IPS-18a (cell line): ENCODE data around the gene RCOR3.

ENCODE experiments used
- H3K27ac ChIP-seq: one replicate; pipeline ENCODE4 v1.5.1; 2013; ENCODE audit warnings: low read length
- H3K27me3 ChIP-seq: one replicate; pipeline ENCODE4 v1.6.1; 2013; ENCODE audit warnings: mild to moderate bottlenecking, low read length; ENCODE audit not compliant: control insufficient read depth, insufficient read depth
- H3K36me3 ChIP-seq: one replicate; pipeline ENCODE4 v1.6.1; 2013; ENCODE audit warnings: low read depth, low read length; ENCODE audit not compliant: control insufficient read depth
- H3K4me1 ChIP-seq: one replicate; pipeline ENCODE4 v1.6.1; 2013; ENCODE audit warnings: low read depth, low read length; ENCODE audit not compliant: control insufficient read depth
- H3K4me3 ChIP-seq: one replicate; pipeline ENCODE4 v1.5.1; 2013; ENCODE audit warnings: low read length
- H3K9ac ChIP-seq: one replicate; pipeline ENCODE4 v1.6.1; 2013; ENCODE audit warnings: mild to moderate bottlenecking, low read length, moderate library complexity
- H3K9me3 ChIP-seq: one replicate; pipeline ENCODE4 v1.6.1; 2013; ENCODE audit warnings: low read depth, low read length; ENCODE audit not compliant: control insufficient read depth

The RCOR3 gene

DNA sequence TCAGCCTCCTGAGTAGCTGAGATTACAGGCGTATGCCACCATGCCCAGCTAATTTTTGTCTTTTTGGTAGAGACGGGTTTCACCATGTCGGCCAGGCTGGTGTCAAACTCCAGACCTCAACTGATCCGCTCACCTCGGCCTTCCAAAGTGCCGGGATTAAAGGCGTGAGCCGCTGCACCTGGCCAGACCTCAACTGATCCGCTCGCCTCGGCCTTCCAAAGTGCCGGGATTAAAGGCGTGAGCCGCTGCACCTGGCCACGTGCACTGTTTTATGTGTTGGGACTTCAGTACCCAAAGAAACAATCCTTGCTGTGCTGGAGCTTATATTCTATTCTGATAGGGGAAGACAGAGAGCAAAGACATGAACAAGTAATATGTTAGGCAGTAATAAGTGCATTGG, 77.6 kb downstream of the RCOR3 start:
- Histone ChIP-seq H3K27me3 (no peaks in the 10 kb centered on the region), H3K36me3 (no peaks in the 10 kb centered on the region), H3K4me1 (peaks cover 7% of the 10 kb centered on the region), H3K27ac (no peak overlapping the region), H3K4me3 (no peak overlapping the region), H3K9me3 (no peaks in the 10 kb centered on the region), H3K9ac (no peak overlapping the region)

- no peaks in the 10 kb centered on the region for H3K9me3 ChIP-seq
- H3K4me1 ChIP-seq = peaks cover 7% of the 10 kb centered on the region
- no peak overlapping the region for H3K27ac ChIP-seq
- no peak overlapping the region for H3K9ac ChIP-seq
- no peaks in the 10 kb centered on the region for H3K27me3 ChIP-seq
- no peak overlapping the region for H3K4me3 ChIP-seq
- no peaks in the 10 kb centered on the region for H3K36me3 ChIP-seq
Measured at GRCh38 chr1:211337430-211338223, 78.5 kb downstream of the RCOR3 start.

DNA sequence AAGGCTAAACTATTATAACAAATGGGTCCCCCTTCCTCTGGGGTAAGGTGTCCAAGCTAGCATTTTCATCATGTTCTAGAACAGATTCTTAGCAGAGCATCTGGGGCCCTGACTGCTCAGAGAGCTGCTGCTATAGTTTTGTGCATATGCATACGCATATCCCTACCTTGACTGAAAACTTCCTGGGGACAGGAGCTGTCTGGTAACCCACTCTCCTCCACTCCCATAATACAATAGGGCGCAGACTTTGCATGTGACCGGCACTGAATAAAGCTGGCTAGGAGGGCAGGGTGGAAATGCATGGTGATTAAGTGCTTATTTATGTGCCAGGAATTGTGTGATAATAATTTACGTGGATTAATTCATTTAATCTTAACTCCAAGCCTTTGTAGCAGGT, 79.1 kb downstream of the RCOR3 start:
- no peak overlapping the region for H3K27ac ChIP-seq
- peaks cover 7% of the 10 kb centered on the region for H3K4me1 ChIP-seq

DNA sequence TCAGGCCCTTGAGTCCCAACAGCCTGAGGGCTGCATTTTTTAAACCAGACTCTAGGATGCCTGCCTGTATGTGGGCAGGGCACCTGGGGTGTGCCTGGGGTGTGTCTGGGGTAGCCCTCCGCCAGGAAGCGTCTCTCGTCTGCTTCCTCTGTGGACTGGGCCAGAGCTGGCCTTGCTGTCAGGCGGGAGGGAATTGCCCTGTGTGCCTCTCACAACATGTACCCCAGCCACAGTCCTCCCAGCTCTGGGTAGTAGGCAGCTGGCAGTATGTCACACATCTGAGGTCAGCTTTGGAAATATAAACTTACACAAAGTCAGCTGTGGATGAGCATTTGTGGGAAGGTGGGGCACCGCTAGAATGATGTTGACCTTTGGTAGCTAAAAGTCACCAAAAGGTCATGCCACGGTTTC, 80.5 kb downstream of the RCOR3 start:
- no peaks in the 10 kb centered on the region for H3K9me3 ChIP-seq
- H3K27me3 ChIP-seq = no peaks in the 10 kb centered on the region
- H3K27ac ChIP-seq = no peak overlapping the region
- peaks cover 7% of the 10 kb centered on the region for H3K4me1 ChIP-seq
- no peak overlapping the region for H3K4me3 ChIP-seq
- H3K36me3 ChIP-seq = no peaks in the 10 kb centered on the region
- no peak overlapping the region for H3K9ac ChIP-seq

More for the DNA sequence above, 79.1 kb downstream of the RCOR3 start:
- Histone ChIP-seq H3K27me3 (no peaks in the 10 kb centered on the region), H3K9me3 (no peaks in the 10 kb centered on the region), H3K9ac (no peak overlapping the region), H3K4me3 (no peak overlapping the region), H3K36me3 (no peaks in the 10 kb centered on the region)

- H3K27me3 ChIP-seq = no peaks in the 10 kb centered on the region
- no peak overlapping the region for H3K4me3 ChIP-seq
- H3K4me1 ChIP-seq = peaks cover 7% of the 10 kb centered on the region
- H3K9me3 ChIP-seq = no peaks in the 10 kb centered on the region
- no peaks in the 10 kb centered on the region for H3K36me3 ChIP-seq
- no peak overlapping the region for H3K27ac ChIP-seq
- no peak overlapping the region for H3K9ac ChIP-seq
Measured at GRCh38 chr1:211340622-211341507, 81.7 kb downstream of the RCOR3 start.

- H3K4me3 ChIP-seq = no peak overlapping the region
- no peak overlapping the region for H3K27ac ChIP-seq
- no peak overlapping the region for H3K9ac ChIP-seq
- no peaks in the 10 kb centered on the region for H3K27me3 ChIP-seq
- H3K9me3 ChIP-seq = no peaks in the 10 kb centered on the region
- peaks cover 10% of the 10 kb centered on the region for H3K4me1 ChIP-seq
- H3K36me3 ChIP-seq = no peaks in the 10 kb centered on the region
Measured at GRCh38 chr1:211341999-211342398, 82.8 kb downstream of the RCOR3 start.

DNA sequence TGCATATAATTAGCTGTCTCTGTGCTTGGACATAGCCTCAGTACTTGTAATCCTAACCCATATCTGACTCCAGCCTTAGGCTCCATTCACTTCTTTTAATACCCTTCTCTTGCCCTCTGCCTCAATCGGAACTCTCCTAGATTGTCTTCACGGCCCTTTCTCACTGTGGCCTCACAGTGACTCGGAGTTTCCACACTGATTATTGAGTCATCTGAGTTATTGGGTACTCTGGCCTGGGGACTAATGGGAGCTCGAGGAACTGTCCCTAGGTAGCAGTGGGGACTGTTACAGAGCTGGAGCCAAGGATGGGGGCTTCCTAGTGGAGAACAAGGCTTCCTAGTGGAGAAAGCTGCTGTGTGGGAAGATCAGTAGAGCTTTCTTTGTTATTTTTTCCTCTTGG, 84.4 kb downstream of the RCOR3 start:
- H3K9ac ChIP-seq = no peak overlapping the region
- no peak overlapping the region for H3K4me3 ChIP-seq
- H3K36me3 ChIP-seq = no peaks in the 10 kb centered on the region
- no peaks in the 10 kb centered on the region for H3K9me3 ChIP-seq
- no peaks in the 10 kb centered on the region for H3K27me3 ChIP-seq
- H3K4me1 ChIP-seq = peaks cover 10% of the 10 kb centered on the region
- H3K27ac ChIP-seq = no peak overlapping the region

DNA sequence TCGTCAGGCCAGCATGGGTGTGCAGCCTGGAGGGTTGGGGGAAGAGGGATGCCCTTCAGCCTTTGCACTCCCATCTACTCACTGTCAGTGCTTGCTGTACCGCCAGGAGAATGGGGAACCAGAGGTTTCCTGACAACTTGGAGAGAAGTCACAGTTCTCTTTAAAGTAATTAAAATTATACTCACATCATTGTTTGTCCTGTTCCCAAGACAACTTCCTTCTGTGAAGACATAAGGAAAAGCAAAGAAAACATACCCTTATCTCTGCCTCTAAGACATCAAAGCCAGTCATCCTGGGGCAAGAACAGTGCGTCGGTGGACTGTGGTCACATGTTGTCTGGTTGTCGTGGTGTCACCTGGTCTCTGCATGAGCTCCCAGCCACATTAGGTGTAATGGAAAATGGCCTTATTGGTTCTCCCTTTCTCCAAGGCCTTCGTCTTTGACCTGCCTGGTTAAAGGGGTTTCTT, 85.0 kb downstream of the RCOR3 start:
- Histone ChIP-seq H3K36me3 (no peaks in the 10 kb centered on the region), H3K9ac (no peak overlapping the region), H3K4me3 (no peak overlapping the region), H3K4me1 (peaks cover 10% of the 10 kb centered on the region), H3K9me3 (no peaks in the 10 kb centered on the region), H3K27me3 (no peaks in the 10 kb centered on the region), H3K27ac (no peak overlapping the region)

- H3K9ac ChIP-seq = no peak overlapping the region
- peaks cover 10% of the 10 kb centered on the region for H3K4me1 ChIP-seq
Measured at GRCh38 chr1:211345719-211346118, 86.6 kb downstream of the RCOR3 start.

GRCh38 chr1:211347077-211347844, 88.1 kb downstream of the RCOR3 start:
- H3K9me3 ChIP-seq = no peaks in the 10 kb centered on the region
- H3K27ac ChIP-seq = no peak overlapping the region
- peaks cover 10% of the 10 kb centered on the region for H3K4me1 ChIP-seq
- H3K4me3 ChIP-seq = no peak overlapping the region
- no peaks in the 10 kb centered on the region for H3K36me3 ChIP-seq
- H3K9ac ChIP-seq = no peak overlapping the region
- H3K27me3 ChIP-seq = no peaks in the 10 kb centered on the region

More at GRCh38 chr1:211345719-211346118, 86.6 kb downstream of the RCOR3 start:
- Histone ChIP-seq H3K36me3 (no peaks in the 10 kb centered on the region), H3K27me3 (no peaks in the 10 kb centered on the region), H3K9me3 (no peaks in the 10 kb centered on the region), H3K27ac (no peak overlapping the region), H3K4me3 (no peak overlapping the region)

- H3K27ac ChIP-seq = no peak overlapping the region
- no peak overlapping the region for H3K4me3 ChIP-seq
- H3K9me3 ChIP-seq = no peaks in the 10 kb centered on the region
- no peaks in the 10 kb centered on the region for H3K36me3 ChIP-seq
- H3K27me3 ChIP-seq = no peaks in the 10 kb centered on the region
- no peak overlapping the region for H3K9ac ChIP-seq
- peaks cover 10% of the 10 kb centered on the region for H3K4me1 ChIP-seq
Measured at GRCh38 chr1:211348547-211348946, 89.4 kb downstream of the RCOR3 start.
